ENCODE results near the gene SRRM1. TPM values are rescaled to one million over a fixed set of nuclear protein-coding genes. Genes with fewer than 3 reads are reported as not detected.
"Not testable (repeated sequence)": the region's sequence is repeated elsewhere in the genome, so short reads cannot be mapped to it uniquely, and the experiment has no call there.

Gene SRRM1
- total and polyA plus RNA-seq, 7 experiments from 2014 or later: 173 to 342 (median 246) TPM

DNA sequence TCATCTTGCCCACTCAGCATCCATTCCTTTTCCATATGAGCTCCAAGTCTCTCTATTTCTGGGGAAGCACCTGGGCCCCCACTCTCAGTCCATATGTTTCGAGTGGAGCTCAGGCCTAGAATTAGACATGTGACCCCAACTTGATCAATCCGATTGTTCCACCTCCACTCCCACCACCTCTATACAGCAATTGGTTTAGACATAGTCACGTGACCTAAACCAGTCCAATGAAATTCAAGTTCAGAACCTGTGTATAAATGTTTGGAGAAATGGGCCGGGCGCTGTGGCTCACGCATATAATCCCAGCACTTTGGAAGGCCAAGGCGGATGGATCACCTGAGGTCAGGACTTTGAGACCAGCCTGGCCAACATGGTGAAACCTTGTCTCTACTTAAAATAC is 72.6 kb downstream of the SRRM1 start:
- H3K27me3 ChIP-seq (ENCODE audit: control insufficient read depth in 2 of 2, insufficient read depth in 2 of 2, low read length in 2 of 2): no peaks in the 10 kb centered on the region
- Mint-ChIP-seq H3K4me1 (no peaks in the 10 kb centered on the region), H3K27me3 (no peaks in the 10 kb centered on the region), H3K9me3 (no peaks in the 10 kb centered on the region), H3K36me3 (no peaks in the 10 kb centered on the region), H3K27ac (no peak overlapping the region), H3K4me3 (no peak overlapping the region)
- no peaks in the 10 kb centered on the region for H3K4me1 ChIP-seq (ENCODE audit: control insufficient read depth in 2 of 2, insufficient read depth in 2 of 2, low read length in 2 of 2)
- H3K9me3 ChIP-seq (ENCODE audit: control insufficient read depth in 2 of 3, low read length in 3 of 3): no peaks in the 10 kb centered on the region
- H3K36me3 ChIP-seq (ENCODE audit: control insufficient read depth in 2 of 3, insufficient read depth in 3 of 3, low read length in 3 of 3): no peaks in the 10 kb centered on the region
- ChIA-PET POLR2A (no interaction called here), CTCF (no interaction called here)
- intact Hi-C loops (cut with micrococcal nuclease): no loop called here
- no peak overlapping the region for H3K4me3 ChIP-seq (ENCODE audit: low read length)
- DNase-seq (no peak), ATAC-seq (no peak)
- H3K27ac ChIP-seq (ENCODE audit: low read depth, low read length): no peak overlapping the region

DNA sequence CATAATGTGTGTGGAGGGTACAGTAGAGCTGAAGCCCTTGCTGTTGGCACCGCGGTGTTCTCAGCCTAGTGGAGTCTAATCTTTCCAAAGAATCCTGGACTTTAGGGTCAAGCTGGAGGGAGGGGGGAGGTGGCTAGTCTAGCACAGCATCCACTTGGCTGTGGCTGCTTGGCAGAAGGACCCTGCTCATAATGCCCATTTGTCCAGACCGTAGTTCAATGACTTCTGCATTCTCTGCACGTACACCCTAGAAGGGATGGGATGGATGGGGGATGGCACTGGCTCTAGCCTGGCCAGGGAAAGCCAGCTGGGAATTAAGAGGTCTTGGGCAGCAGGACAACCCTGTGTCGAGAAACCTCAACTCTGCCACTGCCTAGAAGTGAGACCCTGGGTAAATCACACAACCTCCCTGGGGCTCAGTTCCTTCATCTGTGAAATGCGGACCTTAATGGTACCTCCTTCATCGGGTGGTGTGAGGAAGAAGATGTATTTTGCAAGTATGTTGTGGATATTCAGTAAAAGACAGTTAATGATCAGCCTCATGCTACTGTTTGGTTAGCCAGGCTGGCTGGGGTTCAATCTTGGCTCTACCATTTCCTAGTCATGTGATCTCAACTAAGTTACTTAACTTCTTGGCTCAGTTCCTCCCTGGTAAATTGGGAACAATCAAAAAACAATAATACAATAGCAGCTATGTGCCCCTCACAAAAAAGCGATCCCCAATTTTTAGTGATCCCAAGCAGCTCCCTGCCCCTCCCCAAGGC is 75.0 kb downstream of the SRRM1 start:
- Mint-ChIP-seq H3K27me3 (no peaks in the 10 kb centered on the region), H3K4me1 (peaks cover 0 to 10% (median 8%) of the 10 kb centered on the region in 7 donors), H3K27ac (peak overlapping the region in 1 of 9 donors; percentile 25), H3K9me3 (peaks cover 0 to 4% (median 0%) of the 10 kb centered on the region in 11 donors), H3K36me3 (peaks cover 0 to 3% (median 0%) of the 10 kb centered on the region in 5 donors), H3K4me3 (no peak overlapping the region)
- intact Hi-C loops (cut with micrococcal nuclease): no loop called here
- Histone ChIP-seq H3K27ac (ENCODE audit: low read depth, low read length) (no peak overlapping the region), H3K27me3 (ENCODE audit: control insufficient read depth in 2 of 2, insufficient read depth in 2 of 2, low read length in 2 of 2) (no peaks in the 10 kb centered on the region), H3K4me3 (ENCODE audit: low read length) (no peak overlapping the region), H3K36me3 (ENCODE audit: control insufficient read depth in 2 of 3, insufficient read depth in 3 of 3, low read length in 3 of 3) (no peaks in the 10 kb centered on the region), H3K4me1 (ENCODE audit: control insufficient read depth in 2 of 2, insufficient read depth in 2 of 2, low read length in 2 of 2) (no peaks in the 10 kb centered on the region), H3K9me3 (ENCODE audit: control insufficient read depth in 2 of 3, low read length in 3 of 3) (no peaks in the 10 kb centered on the region)
- POLR2A ChIA-PET: interaction anchor here (0.6 kb wide), 1 partner anchor 7 kb away, joined by 3 read pairs; no protein-coding TSS in a partner anchor
- no peak for DNase-seq
- CTCF ChIA-PET: no interaction called here
- no peak for ATAC-seq

- H3K27me3 Mint-ChIP-seq: no peaks in the 10 kb centered on the region
- intact Hi-C loops (cut with micrococcal nuclease): no loop called here
- Histone ChIP-seq H3K4me3 (ENCODE audit: low read length) (no peak overlapping the region), H3K36me3 (ENCODE audit: control insufficient read depth in 2 of 3, insufficient read depth in 3 of 3, low read length in 3 of 3) (no peaks in the 10 kb centered on the region), H3K27me3 (ENCODE audit: control insufficient read depth in 2 of 2, insufficient read depth in 2 of 2, low read length in 2 of 2) (no peaks in the 10 kb centered on the region), H3K27ac (ENCODE audit: low read depth, low read length) (no peak overlapping the region), H3K9me3 (ENCODE audit: control insufficient read depth in 2 of 3, low read length in 3 of 3) (no peaks in the 10 kb centered on the region), H3K4me1 (ENCODE audit: control insufficient read depth in 2 of 2, insufficient read depth in 2 of 2, low read length in 2 of 2) (no peaks in the 10 kb centered on the region)
- ChIA-PET CTCF (no interaction called here), POLR2A (no interaction called here)
- ATAC-seq (no peak), DNase-seq (no peak)
- peaks cover 0 to 3% (median 0%) of the 10 kb centered on the region in 5 donors for H3K36me3 Mint-ChIP-seq
- no peak overlapping the region for H3K4me3 Mint-ChIP-seq
- H3K27ac Mint-ChIP-seq: no peak overlapping the region
- H3K4me1 Mint-ChIP-seq: peaks cover 0 to 10% (median 8%) of the 10 kb centered on the region in 7 donors
- peaks cover 0 to 4% (median 0%) of the 10 kb centered on the region in 11 donors for H3K9me3 Mint-ChIP-seq
Observed at GRCh38 chr1:24720152-24720551, 77.0 kb downstream of the SRRM1 start.

DNA sequence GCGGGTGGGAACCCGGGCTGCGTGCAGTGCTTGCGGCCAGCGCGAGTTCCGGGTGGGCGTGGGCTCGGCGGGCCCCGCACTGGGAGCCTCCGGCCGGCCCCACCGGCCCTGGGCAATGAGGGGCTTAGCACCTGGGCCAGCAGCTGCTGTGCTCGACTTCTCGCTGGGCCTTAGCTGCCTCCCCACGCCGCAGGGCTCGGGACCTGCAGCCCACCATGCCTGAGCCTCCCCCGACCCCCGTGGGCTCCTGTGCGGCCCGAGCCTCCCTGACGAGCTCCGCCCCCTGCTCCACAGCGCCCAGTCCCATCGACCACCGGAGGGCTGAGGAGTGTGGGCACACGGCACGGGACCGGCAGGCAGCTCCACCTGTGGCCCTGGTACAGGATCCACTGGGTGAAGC is 78.4 kb downstream of the SRRM1 start:
- Mint-ChIP-seq H3K4me3 (peak overlapping the region in 1 of 10 donors; percentile 89), H3K4me1 (peaks cover 0 to 10% (median 8%) of the 10 kb centered on the region in 7 donors), H3K27me3 (no peaks in the 10 kb centered on the region), H3K36me3 (peaks cover 0 to 3% (median 0%) of the 10 kb centered on the region in 5 donors), H3K9me3 (peaks cover 0 to 4% (median 0%) of the 10 kb centered on the region in 11 donors), H3K27ac (no peak overlapping the region)
- H3K27me3 ChIP-seq (ENCODE audit: control insufficient read depth in 2 of 2, insufficient read depth in 2 of 2, low read length in 2 of 2): no peaks in the 10 kb centered on the region
- ChIA-PET CTCF (no interaction called here), POLR2A (no interaction called here)
- ATAC-seq (no peak), DNase-seq (no peak)
- no peaks in the 10 kb centered on the region for H3K9me3 ChIP-seq (ENCODE audit: control insufficient read depth in 2 of 3, low read length in 3 of 3)
- no peak overlapping the region for H3K27ac ChIP-seq (ENCODE audit: low read depth, low read length)
- H3K4me3 ChIP-seq (ENCODE audit: low read length): no peak overlapping the region
- intact Hi-C loops (cut with micrococcal nuclease): no loop called here
- no peaks in the 10 kb centered on the region for H3K4me1 ChIP-seq (ENCODE audit: control insufficient read depth in 2 of 2, insufficient read depth in 2 of 2, low read length in 2 of 2)
- H3K36me3 ChIP-seq (ENCODE audit: control insufficient read depth in 2 of 3, insufficient read depth in 3 of 3, low read length in 3 of 3): no peaks in the 10 kb centered on the region

GRCh38 chr1:24722073-24723035 is 79.3 kb downstream of the SRRM1 start:
- H3K36me3 Mint-ChIP-seq; H3K27me3 ChIP-seq (ENCODE audit: control insufficient read depth in 2 of 2, insufficient read depth in 2 of 2, low read length in 2 of 2); H3K27me3 Mint-ChIP-seq; H3K9me3 Mint-ChIP-seq; ATAC-seq; H3K9me3 ChIP-seq (ENCODE audit: control insufficient read depth in 2 of 3, low read length in 3 of 3); H3K4me1 ChIP-seq (ENCODE audit: control insufficient read depth in 2 of 2, insufficient read depth in 2 of 2, low read length in 2 of 2); H3K36me3 ChIP-seq (ENCODE audit: control insufficient read depth in 2 of 3, insufficient read depth in 3 of 3, low read length in 3 of 3); POLR2A ChIA-PET; H3K27ac ChIP-seq (ENCODE audit: low read depth, low read length): not testable (repeated sequence)
- peak in 5 of 9 donors; percentile 19 to 32 (median 22) for DNase-seq
- CTCF ChIA-PET: interaction anchor here (0.6 to 1.1 kb wide), 3 partner anchors 20 to 156 kb away, joined by 3 read pairs; no protein-coding TSS in a partner anchor
- Mint-ChIP-seq H3K4me1 (peaks cover 0 to 14% (median 8%) of the 10 kb centered on the region in 7 donors), H3K27ac (peak overlapping the region; percentile 27 to 77 (median 51)), H3K4me3 (peak overlapping the region; percentile 73 to 89 (median 88))
- peak overlapping the region; percentile 62 for H3K4me3 ChIP-seq (ENCODE audit: low read length)
- intact Hi-C loops (cut with micrococcal nuclease): loop anchor here (1.0 to 2.0 kb wide), 2 partner anchors 22 to 23 kb away; partner anchors contain the start of gene CLIC4 (in 2 of the 2)
